NCI-H1092 (cell line): ENCODE data around the gene RAB5B.
"Not testable (repeated sequence)": the region's sequence is repeated elsewhere in the genome, so short reads cannot be mapped to it uniquely, and the experiment has no call there.

Source experiments
- DNase-seq: peaks from one replicate; lab custom pipeline; 2025; lab: John Stamatoyannopoulos, UW

RAB5B gene

DNA sequence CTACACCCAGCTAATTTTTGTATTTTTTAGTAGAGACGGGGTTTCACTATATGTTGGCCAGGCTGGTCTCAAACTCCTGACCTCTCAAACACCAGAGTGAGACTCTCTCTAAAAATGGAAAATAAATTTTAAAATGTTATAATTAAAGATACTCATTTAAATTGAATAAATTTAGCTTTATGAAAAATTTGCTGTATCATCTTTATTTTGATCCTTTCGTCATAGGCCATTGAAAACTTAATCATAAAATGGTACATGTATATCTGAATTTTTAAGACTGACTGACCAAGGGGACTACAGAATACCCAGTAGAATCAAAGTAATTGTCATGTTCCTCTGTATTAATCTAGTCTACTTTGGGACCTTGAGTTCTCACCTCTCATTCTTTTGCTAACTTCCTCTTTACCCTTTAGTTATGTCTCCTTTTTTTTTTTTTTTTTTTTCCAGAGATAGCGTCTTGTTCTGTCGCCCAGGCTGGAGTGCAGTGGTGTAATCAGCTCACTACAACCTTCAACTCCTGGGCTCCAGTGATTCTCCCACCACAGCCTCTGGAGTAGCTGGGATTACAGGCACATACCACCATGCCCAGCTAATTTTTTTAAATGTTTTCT lies 9.5 kb downstream of the RAB5B start:
- no peak for DNase-seq

DNA sequence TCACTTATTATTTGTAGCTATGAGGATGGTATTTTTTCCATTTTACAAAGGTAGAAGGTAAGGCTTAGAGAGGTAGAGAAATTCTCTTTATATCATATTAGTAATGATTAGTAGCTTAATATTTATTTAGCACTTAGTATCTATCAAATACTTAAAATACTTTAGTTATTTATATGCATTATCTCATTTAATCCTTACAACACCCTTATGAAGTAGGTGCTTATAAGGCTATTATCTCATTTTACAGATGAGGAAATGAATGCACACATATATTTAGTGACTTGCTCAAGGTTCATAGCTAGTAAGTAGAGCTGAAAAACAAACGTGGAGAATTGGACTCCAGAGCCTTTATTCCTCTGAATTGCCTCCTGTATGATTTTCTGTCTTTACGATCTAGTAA lies 11.0 kb downstream of the RAB5B start:
- DNase-seq: no peak

DNA sequence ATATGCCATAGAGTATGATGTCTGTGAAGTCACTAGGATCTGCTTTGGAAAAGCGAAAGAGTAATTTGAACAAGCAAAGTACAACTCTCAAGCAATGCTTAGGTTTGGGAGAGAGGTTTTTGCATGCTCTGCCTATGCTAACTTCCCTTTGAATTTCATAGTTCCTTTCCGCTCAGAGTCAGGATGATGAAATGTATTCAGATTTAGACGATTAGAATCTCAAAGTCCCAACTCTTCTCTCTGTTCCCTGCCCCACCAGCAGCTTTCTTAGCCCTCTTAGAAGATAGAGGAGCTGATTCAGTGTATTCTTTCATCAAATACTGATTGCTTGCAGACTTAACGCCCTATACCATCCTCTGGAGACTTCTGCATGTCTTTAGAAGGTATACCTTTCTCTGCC lies 11.5 kb downstream of the RAB5B start:
- no peak for DNase-seq

DNA sequence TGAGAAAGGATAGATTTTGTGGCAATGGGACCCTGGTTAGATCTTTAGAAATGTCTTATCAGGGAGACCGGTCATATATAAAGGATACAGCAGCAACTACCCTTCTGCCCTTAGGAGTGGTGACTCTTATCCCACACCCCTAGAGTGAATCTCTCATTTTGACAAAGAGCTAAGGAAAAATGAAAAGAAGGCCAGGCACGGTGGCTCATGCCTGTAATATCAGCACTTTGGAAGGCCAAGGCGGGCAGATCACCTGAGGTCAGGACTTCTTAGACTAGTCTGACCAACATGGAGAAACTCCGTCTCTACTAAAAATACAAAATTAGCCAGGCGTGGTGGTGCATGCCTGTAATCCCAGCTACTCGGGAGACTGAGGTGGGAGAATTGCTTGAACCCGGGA lies 12.1 kb downstream of the RAB5B start:
- DNase-seq: not testable (repeated sequence)

DNA sequence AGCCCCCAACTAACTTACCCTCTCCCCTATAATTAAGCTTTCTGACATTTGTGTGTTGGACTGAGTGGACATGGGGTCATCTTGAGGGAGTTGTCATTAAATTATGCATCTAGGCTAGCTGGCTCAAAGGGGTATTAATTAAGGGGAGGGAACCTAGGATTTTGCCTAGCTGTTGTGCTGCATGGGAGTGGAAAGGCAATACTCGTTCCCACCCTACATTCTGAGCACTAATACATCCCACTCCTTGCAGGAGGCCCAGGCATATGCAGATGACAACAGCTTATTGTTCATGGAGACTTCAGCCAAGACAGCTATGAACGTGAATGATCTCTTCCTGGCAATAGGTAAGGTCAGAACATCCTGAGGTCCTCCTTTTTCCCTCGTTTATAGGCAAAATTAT lies 17.2 kb downstream of the RAB5B start:
- DNase-seq: no peak

DNA sequence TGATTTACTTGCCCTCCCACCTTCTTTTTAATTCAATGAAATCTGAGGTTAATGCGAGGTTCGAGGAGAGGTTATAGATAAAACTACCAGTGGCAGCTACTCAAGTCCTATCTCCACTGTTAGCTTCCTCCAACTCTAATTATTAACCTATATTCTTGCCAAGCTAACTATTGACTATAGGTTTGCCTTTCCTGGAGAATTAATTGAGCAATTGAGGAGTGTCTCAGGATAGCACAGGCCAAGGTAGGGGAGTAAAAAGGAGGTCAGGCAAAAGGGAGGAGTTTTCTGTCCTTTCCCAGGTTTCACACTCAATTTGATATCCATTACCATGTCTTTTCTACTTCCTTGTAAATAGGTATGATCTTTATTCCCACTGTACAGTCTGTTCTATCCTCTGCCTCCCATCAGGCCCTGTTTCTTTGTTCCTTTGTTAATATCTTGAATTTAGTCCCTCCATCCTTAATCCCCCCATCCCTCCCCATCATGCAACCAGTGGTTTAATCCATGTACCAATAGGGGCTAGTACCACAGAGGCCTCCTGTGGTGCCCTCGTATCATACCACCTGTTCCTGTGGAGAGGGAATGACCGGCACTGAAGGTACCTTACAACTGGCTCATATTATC lies 19.5 kb downstream of the RAB5B start:
- no peak for DNase-seq

DNA sequence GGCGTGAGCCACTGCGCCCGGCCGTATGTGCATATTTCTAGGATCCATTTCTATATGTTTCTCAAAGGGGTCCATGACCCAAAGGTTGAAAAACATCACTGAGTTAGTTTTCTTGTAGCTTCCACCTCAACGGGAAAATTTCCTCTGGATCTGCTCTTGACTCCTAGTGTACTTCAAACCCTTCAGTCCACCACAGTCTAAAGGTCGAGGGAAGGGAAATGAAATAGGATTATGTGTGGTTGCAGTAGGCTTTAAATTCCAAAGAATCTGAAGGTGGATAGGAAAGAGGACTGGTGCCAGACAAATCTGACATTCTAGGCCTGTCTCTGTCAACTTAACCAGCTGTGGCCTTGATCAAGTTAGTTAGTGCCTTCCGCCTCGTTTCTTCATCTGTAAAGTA lies 21.5 kb downstream of the RAB5B start:
- no peak for DNase-seq

DNA sequence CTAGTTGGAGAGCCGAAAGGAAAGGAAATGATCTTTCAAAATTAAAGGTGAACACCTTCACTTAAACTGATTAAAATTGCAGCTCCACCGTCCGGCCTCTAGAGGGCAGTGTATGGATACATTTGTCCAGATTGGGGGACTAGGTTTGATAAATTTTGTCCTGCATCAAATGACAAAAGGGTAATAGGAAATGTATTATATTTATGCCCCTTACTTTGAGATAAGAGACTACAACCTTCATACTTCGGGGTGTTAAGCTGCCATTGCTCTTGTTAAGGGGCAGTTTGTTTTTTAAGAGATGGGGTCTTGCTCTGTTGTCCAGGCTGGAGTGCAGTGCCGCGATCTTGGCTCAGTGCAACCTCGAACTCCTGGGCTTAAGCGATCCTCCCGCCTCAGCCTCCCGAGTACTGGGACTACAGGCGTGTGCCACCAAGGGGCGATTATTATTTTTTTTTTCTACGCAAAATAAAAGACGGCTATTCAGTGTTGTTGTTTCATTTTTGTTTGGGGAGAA lies 22.4 kb downstream of the RAB5B start:
- DNase-seq: peak; percentile 13

DNA sequence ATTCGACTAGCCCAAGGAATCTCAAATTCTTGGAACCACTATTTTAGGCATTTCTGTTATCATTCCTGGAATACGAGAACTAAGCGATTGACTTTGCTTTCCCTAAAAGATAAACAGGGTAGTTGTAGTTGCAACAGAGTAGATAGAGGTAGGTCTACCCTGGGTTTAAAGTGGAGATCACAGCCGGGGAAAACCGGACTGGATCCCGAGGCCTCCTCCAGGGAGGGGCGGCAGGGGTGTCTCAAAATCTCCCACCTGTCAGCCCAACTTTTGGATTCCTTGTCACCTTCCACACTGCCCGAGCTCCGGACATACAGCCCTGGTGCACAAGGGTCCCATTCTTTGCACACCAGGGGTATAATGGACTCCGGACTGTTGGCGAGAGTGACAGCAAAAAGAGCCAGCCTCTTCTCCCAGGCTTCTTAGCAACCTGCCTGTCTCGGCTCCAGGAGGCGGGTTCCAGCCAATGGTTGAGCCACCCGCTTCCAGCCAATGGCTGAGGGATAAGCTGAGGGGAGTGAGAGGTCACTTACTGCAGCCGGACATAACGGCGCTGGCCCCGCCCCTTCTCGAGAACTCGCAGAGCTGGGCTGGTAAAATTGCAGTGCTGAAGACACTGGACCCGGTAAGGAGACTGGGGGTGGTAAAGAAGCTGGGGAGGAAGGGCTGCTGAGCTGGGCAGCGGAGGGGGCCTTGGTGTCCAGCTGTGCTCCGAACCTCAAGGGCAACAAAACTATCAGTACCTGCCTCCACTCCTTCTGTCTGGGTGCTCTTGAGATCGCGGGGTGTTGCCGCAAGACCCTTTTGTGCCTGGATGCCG lies 23.0 kb downstream of the RAB5B start, which contains the start of gene SUOX:
TSS of gene SUOX (plus strand) at position 562 of the 820 bp plus-strand sequence. CDS start 4,946 bp downstream, outside the sequence.
- DNase-seq: peak; percentile 80

DNA sequence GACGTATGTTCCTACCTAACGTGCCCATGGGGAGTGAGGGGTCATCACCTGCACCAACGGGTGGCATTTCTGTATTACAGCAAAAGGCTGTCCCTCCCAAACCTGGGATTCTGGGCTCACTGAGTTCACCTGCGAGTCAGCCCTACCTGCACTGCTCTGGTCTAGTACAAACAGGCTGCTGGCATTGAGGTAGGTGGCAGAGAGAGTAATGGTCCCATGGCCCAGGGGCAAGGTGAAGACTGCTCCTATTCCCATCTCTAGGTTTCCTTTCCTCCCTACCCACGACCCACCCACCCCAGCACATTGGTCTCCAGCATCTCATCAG lies 23.6 kb downstream of the RAB5B start:
- no peak for DNase-seq

DNA sequence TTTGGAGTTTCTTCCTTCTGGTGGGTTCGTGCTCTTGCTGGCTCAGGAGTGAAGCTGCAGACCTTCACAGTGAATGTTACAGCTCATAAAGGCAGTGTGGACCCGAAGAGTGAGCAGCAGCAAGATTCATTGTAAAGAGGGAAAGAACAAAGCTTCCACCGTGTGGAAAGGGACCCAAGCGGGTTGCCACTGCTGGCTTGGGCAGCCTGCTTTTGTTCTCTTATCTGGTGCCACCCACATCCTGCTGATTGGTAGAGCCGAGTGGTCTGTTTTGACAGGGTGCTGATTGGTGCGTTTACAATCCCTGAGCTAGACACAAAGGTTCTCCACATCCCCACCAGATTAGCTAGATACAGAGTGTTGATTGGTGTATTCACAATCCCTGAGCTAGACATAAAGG lies 25.6 kb downstream of the RAB5B start:
- DNase-seq: not testable (repeated sequence)

DNA sequence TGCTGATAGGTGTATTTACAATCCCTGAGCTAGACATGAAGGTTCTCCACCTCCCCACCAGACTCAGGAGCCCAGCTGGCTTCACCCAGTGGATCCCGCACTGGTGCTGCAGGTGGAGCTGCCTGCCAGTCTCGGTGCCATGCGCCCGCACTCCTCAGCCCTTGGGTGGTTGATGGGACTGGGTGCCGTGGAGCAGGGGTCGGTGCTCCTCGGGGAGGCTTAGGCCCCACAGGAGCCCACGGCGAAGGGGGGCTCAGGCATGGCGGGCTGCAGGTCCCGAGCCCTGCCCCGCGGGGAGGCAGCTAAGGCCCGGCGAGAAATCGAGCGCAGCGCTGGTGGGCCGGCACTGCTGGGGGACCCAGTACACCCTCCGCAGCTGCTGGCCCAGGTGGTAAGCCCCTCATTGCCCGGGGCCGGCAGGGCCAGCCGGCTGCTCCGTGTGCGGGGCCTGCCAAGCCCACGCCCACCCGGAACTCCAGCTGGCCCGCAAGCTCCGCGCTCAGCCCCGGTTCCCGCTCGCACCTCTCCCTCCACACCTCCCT lies 26.2 kb downstream of the RAB5B start:
- not testable (repeated sequence) for DNase-seq

DNA sequence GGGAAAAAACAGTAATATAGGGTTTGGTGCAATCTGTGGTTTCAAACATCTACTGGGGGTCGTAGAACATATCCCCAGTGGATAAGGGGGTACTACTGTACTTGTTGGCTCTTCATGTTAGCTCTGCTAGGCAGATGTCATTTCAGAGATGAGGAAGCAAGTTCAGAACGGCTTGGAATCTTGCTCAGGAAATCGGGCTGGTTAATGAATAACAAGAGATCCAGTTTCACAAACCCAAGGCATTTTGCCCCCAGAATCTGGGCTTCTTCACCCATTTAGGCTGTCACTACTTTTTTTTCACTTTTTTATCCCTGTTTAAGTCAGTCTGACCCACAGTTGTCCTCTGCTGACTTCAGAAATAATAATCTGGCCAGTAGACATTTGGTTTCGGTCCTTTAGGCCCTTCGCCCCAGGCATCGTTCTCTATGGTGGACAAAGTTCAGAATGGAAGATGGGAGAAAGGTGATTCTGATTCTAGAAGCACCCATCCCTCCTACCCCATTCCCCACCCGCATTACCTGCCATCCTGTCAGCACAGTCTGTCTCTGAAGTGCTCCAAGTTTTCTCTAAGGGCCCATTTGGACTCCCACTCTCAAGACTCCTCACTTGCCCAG lies 27.7 kb downstream of the RAB5B start:
- no peak for DNase-seq

DNA sequence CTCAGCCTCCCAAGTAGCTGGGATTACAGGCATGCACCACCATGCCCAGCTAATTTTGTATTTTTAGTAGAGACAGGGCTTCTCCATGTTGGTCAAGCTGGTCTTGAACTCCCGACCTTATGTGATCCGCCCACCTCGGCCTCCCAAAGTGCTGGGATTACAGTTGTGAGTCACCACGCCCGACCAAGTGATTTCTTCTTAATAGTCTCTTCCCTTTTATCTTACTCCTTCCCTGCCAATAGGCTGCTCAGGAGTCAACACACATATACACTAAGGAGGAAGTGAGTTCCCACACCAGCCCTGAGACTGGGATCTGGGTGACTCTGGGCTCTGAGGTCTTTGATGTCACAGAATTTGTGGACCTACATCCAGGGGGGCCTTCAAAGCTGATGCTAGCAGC lies 29.5 kb downstream of the RAB5B start:
- DNase-seq: not testable (repeated sequence)

DNA sequence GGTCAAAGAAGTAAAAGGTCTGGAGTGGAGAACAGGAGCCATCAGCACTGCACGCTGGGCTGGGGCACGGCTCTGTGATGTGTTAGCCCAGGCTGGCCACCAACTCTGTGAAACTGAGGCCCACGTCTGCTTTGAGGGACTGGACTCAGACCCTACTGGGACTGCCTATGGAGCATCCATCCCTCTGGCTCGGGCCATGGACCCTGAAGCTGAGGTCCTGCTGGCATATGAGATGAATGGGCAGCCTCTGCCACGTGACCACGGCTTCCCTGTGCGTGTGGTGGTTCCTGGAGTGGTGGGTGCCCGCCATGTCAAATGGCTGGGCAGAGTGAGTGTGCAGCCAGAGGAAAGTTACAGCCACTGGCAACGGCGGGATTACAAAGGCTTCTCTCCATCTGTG lies 30.3 kb downstream of the RAB5B start:
- no peak for DNase-seq

DNA sequence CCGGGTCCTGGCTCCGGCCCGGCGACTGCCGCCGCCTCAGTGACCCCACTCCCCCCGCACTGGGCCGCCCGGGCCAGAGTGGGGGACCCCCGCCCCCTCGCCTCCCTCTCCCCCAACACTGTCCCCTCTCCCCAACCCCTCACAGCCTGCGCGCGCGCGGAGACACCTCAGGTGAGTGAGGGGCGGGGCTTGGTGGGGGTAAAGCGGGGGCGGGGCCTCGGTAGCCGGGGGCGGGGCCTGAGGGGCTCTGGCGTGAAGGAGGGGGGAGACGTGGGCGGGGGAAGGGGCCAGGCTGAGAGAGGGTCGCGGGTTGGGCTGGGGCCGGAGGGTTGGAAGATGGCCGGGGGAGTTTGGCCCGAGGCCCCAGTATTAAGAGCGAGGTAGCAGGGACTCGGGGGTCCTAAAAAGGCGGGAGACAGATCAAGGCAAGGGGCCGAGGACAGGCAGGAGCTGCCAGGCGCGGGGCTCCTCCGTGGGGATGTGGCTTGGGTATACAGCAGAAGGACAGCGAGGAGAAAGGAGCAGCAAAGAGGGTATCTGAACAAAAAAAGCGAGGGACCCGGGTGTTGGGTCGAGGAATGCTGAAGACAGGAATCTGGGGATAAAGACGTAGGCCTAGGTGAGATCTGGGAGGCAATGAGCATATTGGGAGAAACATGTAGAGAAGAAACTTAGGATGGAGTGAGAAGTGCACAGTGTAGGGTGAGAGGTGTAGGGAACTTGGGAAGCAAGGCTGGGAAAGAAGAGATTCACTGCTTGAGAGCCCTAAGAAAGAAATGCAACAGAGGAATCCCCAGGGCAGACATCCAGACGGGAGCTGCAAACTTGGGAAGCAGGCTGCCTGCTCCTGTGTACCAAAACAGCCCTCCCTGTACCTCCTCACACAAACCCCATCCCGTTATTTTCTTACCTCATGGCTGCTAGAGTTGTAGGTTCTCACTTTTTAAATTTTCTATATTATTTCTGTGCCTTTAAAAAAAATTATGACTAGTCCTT lies 34.0 kb downstream of the RAB5B start:
- DNase-seq: peak; percentile 15

DNA sequence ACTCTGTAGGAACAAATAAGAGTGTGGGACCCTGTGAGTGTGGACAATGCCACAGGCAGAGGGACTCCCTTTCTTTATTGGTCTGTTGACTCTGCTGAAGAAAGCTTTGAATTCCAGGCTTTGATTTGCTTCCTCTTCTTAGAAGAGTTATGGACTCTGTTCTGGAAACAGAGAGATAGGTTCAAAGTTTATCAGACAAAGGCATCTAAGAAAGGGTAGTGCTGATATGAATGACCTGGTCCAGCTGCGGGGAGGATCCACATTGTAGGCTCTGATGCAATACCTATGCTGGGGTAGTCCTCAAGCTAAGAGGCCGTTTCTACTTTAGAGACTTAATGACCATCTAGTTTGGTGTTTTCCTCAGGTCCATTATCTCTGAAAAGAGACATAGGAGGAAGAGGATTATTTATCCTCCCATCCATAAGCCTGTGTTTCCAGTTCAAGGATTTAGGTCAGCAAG lies 36.3 kb downstream of the RAB5B start:
- no peak for DNase-seq

DNA sequence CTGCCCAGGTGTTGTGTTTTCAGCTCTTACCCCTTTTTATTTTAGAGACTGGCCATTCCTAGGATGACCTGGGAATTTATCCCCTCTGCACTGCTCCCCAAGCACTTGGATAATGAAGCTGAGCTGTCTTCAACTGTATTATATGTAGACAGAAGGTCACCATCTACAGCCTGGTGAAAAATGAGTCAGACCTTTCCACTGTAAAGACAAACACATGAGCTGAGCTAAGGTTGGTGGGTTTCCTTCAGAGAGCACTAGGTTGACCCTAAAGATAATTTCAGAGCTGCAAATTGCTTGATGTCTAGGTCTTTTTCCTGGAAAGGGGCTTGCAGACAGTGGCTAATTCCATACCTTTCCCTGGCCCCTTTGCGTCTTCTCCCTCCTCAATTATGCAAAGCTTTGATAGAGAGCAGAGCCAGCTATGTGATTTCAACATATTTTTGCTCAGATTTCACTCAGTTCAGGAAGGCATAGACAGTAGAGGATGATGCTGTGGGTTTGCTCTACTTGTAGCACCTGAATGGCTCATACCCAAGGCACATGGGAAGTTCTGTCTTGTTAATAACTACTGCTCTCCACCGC lies 37.7 kb downstream of the RAB5B start:
- no peak for DNase-seq

DNA sequence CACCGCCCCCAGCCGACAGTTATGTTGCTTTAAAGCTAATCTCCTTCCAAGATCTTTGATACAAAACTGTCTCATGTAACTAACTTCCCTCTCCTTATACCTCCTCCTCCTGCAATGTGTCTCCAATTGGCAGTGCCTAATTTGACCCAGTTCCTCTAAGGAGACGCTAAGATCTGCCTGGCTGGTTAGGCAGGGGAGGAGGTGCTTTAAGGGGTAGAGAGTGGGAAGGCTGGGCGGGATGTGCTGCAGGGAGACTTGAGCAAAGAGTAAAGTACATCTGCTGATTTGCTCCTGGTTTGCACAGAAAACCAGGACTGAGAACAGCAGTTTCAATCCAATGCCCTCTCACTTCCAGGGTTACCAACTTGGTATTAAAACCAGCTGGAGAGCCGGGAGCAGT lies 39.6 kb downstream of the RAB5B start:
- no peak for DNase-seq

DNA sequence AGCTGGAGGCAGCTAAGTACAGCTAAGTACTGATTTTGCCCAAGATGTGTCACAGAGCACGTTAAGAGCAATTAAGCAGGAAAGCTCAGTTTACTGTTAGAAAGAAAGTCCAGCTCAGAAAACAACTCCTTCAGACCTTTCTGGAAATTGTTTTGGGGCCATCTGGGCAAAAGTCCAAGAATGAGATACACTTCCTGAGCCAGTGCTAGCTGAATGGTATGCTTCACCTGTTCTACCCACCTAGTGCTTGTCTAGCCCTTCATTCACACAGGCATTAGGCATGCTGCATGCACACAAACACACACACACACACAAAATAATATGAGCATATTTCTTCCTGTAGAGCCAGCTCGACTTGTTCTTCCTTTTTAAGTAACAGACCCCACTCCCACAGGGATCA lies 40.3 kb downstream of the RAB5B start:
- no peak for DNase-seq

DNA sequence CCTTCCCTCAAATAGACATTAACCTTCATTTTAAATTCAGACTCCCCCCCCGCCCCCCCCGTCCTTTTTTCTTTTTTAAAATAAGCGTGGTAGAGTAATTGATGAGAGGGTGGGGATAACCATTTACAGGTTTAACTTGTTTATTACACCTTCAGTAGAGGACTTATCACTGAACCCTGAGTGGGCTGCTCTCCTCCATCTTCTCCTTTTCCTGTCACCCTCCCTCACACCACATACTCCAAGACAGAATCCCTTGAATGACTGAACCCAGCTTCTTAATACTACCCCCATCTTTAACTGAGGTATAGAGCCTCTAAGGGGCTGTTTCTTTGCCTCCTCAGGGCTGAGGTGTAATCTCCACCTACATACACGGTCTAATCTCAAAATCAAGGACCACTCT lies 43.3 kb downstream of the RAB5B start:
- DNase-seq: no peak
